ENCODE data around the gene HMGXB3.

DNA sequence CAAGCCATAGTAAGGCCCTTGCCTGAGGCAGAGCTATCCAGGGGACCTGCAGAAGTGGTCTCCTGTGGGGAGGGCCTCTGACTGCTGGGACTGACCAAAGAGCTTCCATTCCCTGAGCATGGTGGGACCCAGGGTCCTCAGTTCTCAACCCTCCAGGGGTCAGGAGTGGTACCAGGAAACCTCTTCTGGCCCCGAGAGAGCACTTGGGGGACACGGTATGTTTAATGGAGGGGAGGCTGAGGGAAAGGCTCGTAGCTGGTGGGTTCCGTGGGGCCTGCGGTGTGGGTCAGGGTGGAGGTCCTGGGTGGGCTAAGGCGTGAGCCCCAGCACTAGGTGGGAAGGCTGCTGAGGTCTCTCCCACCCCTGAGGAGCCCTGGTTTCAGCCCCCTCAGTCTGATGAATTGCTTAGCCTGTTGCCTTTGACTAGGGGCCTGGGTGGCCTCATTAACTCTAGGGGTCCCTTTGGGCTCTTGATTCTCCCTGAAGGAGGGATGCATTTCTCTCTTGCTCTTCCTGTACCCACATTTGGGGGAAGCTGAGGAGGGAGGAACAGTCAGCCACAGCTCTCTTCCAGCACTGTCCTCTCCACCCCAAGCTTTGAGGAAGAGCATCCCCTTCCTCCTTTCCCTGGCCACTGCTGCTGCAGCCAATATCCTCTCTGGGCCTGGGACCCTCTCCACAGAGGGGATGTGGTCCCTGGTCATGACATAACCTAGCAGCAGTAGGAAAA, 51.9 kb downstream of the HMGXB3 start:
- TF ChIP-seq, protein P1, sequence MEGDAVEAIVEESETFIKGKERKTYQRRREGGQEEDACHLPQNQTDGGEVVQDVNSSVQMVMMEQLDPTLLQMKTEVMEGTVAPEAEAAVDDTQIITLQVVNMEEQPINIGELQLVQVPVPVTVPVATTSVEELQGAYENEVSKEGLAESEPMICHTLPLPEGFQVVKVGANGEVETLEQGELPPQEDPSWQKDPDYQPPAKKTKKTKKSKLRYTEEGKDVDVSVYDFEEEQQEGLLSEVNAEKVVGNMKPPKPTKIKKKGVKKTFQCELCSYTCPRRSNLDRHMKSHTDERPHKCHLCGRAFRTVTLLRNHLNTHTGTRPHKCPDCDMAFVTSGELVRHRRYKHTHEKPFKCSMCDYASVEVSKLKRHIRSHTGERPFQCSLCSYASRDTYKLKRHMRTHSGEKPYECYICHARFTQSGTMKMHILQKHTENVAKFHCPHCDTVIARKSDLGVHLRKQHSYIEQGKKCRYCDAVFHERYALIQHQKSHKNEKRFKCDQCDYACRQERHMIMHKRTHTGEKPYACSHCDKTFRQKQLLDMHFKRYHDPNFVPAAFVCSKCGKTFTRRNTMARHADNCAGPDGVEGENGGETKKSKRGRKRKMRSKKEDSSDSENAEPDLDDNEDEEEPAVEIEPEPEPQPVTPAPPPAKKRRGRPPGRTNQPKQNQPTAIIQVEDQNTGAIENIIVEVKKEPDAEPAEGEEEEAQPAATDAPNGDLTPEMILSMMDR (IDR thresholded peaks at IDR 0.05), result no peak
- no peak for TF ChIP-seq EZH2 (IDR thresholded peaks at IDR 0.05)
- TF ChIP-seq EZH2phosphoT487 (IDR thresholded peaks at IDR 0.05), result no peak

Data from neural progenitor cell (in vitro differentiated cells).